Stimulated activated CD4-positive, alpha-beta T cell treated with anti-CD3 and anti-CD28 coated beads, Interleukin-15, amount 100 ng/mL, for 1 hour (primary cell): ENCODE data around the gene FRG1.
"Not testable (repeated sequence)": the region's sequence is repeated elsewhere in the genome, so short reads cannot be mapped to it uniquely, and the experiment has no call there.

Experiments
- DNase-seq, 2 donors: peaks; one replicate each; pipeline ENCODE4 v3.0.0-alpha.2; 2020; ENCODE audit warnings: low read depth in 1 of 2, low spot score in 1 of 2

The FRG1 gene

DNA sequence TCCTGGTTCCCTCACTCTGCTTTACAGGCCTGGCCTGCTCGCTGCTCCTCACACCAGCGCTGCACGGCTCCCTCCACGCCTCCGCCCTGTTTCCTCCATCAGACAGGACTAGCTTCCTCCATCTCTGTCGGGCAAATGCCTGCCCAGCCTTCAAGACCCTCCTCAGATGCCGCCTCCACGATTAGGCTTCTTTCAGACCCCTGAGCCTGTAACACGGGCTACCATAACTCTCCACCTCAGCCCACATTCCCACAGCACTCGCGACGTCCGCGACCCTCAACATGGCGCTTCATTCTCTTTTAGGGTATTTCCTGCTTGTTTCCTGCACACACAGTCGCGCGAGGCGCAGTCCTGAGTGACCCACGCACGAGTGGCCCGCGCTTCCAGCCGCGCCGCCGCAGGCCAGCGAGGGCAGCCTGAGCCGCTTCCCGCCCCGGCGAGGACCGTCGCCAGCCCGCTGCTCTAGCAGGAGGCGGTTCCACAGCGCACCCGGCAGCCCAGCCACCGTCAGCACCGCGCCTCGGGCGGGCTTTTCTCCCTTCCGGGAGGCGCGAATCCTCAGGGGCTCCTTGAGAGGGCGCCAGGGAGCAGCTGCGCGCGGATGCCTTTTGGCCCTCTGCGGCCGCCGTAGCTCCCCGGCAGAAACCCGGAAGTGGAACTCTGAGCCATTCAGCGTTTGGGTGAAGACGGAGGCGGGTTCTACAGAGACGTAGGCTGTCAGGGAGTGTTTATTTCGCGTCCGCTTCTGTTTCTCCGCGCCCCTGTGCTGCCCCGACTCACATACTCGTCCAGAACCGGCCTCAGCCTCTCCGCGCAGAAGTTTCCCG lies at the start of gene FRG1:
Gene FRG1 (plus strand): TSS at position 695 of the 827 bp plus-strand sequence. CDS start 138 bp downstream, outside the sequence.
- peak; percentile 96 to 97 for DNase-seq

DNA sequence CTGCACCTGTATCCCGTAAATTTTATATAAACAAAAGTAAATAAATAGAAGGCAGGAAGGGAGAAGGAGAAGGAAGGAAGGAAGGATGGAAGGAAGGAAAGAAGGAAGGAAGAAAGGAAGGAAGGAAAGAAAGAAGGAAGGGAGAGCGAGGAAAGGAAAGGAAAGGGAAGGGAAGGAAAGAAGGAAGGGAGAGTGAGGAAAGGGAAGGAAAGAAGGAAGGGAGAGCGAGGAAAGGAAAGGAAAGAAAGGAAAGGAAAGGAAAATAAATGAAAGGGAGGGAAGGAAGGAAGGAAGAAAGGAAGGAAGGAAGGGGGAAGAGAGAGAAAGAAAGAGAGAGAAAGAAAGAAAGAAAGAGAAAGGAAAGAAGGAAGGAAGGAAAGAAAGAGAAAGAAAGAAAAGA lies 43.0 kb upstream of the FRG1 start:
- DNase-seq = no peak

DNA sequence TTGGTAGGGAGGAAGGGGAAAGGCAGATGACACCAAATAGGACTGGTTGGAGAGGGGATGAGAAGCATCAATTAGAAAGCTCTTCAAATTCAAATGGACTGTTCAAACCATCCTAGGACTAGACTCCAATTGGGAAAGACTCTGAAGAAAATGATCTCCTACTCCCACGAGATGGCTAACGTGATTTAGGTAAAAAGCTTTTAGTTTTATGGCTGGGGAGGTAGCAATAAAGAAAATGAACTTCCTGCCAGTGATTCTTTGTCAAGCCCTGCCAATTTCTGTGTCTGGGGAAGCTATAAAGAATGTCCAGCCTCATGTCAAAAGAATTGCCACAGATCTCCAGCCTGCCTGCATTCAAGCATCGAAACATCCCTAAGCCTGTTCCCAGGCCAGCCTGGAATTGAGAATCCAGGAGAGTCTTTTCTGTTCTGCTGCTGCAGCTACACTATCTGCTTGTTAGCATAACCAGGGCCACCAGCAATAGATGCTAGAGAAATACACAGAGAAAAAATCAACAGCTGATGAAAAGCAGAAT lies 41.1 kb upstream of the FRG1 start:
- not testable (repeated sequence) for DNase-seq

DNA sequence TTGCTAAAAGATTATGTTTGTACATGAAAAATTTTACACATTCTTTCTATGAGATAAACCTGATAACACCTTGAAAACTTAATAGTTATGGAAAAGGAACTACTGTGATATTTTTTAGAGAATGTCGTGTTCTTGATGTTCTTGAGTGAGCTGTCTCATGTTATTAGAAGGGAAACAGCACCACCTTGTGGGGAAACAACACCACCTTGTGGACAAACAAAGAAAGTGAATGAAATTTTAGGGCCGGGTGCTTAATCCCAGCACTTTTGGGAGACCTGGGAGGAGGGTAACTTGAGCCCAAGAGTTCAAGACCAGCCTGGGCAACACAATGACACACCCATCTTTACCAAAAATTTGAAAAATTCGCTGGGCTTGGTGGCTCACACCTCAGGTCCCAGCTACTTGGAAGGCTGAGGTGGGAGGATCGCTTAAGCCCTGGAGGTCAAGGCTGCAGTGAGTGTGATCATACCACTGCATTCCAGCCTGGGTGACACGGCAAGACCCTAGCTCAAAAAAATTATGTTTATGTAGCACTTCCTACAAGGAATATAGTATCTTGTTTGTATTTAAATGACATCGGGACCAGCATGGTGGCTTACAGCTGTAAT lies 36.1 kb upstream of the FRG1 start:
- DNase-seq = not testable (repeated sequence)

DNA sequence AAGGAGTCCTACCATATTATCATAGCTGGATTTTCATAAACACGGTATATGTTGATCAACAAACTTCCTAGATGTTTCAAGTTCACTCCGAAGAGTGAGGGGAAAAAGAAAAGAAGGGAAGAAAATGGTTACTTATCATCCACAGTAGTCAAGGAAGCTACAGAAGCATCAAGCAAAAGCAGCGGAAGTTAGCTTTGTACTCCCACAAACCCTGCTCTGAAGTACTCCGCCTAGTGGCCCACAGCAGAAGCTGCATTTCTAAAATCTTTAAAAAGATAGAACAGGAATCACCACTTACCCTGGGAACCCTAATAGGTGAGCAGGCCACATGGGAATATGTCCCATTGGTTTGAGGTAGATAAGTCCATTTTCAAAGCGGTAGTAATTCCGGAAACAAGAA lies 28.5 kb upstream of the FRG1 start:
- DNase-seq = no peak

GRCh38 chr4:189917161-189917891 lies 23.3 kb upstream of the FRG1 start:
- DNase-seq = no peak

DNA sequence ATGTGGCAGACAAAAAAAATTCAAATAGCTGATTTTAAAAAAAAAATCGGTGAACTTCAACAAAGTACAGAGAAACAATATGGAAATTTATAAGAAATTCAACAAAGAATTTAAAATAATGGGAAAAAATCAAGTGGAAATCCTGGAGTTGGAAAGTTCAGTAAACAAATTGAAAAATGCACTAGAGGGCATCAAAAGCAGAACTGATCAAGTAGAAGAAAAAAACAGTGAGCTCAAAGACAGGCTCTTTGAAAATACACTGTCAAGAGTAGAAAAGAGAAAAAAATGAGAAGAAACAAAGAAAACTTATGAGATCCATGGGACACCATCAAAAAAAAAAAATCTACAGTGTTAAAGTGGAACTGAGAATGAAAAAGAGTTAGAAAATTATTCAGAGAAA lies 19.6 kb upstream of the FRG1 start:
- DNase-seq = no peak

DNA sequence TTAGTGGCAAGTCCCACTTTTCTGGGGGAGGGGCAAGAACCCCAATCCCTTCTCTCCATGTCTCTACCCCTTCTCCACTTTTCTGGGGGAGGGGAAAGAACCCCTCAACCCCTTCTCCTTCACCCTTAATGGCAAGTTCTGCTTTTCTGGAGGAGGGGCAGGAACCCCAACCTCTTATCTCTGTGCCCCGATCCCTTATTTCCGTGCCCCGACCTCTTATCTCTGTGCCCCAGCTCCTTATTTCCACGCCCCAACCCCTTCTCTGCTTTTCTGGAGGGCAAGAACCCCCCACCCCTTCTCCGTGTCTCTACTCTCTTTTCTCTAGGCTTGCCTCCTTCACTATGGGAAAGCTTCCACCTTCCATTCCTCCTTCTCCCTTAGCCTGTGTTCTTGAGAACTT lies 13.9 kb upstream of the FRG1 start:
- not testable (repeated sequence) for DNase-seq

- no peak for DNase-seq
These were observed 356 bp downstream of the FRG1 start for GRCh38 chr4:189941005-189941450.

DNA sequence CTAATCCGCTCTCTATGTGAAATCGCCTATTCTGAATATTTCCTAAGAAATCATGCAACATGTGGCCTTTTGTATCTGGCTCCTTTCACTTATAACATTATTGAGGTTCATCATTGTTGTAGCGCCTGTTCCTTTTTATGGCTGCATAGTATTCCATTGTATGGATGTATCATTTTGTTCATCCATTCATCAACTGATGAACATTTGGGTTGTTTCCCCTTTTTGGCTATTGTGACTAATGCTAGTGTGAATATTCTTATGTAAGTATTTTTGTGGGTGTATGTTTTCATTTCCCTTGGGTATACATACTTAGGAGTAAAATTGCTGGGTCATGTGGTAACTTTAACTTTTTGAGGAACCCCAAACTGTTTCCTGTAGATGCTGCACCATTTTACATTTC lies 1.7 kb downstream of the FRG1 start:
- not testable (repeated sequence) for DNase-seq

- DNase-seq = not testable (repeated sequence)
These were observed 3.4 kb downstream of the FRG1 start for GRCh38 chr4:189944077-189944476.

GRCh38 chr4:189946906-189947305 lies 6.2 kb downstream of the FRG1 start:
- not testable (repeated sequence) for DNase-seq

- not testable (repeated sequence) for DNase-seq
These were observed 7.8 kb downstream of the FRG1 start for GRCh38 chr4:189948486-189948885.

GRCh38 chr4:189969291-189969690 lies 28.6 kb downstream of the FRG1 start:
- DNase-seq = not testable (repeated sequence)

DNA sequence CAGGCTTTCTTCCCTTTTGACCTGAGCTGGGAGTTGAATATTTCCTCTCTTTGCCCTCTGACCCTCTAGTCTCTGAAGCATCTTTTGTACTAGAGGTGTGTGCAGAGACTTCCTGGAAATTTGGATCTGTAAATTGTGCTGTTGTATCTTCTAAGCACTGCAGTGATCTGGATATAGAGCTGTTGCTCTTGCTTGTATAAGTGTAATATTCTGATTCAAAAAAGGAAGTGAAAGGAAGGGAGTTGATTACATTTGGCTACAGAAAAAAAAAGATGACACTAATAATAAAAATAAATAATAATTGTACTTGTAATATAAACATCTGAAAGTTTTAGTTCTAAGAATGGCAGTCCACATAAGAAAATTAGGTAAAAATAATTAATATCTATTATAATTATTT lies 33.0 kb downstream of the FRG1 start:
- no peak for DNase-seq

- DNase-seq = no peak
These were observed 33.4 kb downstream of the FRG1 start for GRCh38 chr4:189974056-189974455.

GRCh38 chr4:189979196-189980047 lies 38.8 kb downstream of the FRG1 start:
- DNase-seq = no peak

DNA sequence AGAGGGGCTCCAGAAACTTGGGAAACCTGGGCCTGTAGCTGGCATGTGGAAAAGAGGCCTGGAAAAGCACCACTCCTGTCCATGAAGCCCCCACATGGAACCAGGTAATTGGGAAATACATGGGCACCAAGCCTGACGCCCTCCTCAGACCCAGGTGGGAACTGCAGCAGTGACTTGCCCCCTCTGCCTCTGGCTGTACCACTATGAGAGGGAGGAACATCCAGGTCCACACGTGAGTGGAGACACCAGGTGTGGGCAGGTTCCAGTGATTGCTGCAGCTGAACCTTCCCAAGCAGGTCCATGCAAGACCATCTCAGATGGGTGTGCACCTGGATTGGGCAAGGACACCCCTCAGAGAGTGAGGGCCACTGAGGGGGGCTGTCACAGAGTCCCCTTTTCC lies 39.6 kb downstream of the FRG1 start:
- not testable (repeated sequence) for DNase-seq

- no peak for DNase-seq
These were observed 41.3 kb downstream of the FRG1 start for GRCh38 chr4:189981970-189982369.

DNA sequence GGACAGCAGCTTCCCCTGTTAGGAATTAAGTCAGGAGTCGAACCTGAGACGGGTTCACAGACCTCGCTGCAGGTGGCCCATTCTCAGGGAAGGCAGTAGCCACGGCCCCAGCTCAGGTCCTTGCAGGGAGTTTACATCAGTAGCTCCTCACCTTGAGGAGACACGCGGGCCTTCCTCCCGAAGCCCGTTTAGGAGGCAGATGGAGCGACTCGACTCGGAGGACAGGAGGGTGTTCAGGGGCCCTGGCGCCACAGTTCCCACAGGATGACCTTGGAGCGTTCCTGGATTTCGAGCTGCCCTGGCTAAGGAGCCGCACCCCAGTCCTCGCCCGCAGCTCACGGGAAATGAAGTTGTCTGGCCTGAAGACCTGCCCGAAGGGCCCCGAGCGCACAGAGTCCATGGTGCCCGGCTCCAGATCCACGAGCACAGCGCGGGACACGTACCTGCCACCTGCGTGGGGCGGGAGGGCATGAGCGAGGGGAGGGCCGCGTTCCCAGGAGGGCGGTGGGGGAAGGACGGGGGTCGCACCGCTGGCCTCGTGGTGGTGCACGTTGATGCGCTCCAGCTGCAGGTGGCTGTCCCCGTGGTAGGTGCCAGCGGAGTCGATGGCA lies 43.3 kb downstream of the FRG1 start:
- DNase-seq = not testable (repeated sequence)
